Measurements from ENCODE around the gene TPPP3. TPM values are rescaled to one million over a fixed set of nuclear protein-coding genes. Genes with fewer than 3 reads are reported as not detected.

TPPP3 gene
- total and polyA plus RNA-seq, 2 donors (not counting 1 experiment from before 2014, with no cell fraction given), result 0.31 TPM; not detected in 1

DNA sequence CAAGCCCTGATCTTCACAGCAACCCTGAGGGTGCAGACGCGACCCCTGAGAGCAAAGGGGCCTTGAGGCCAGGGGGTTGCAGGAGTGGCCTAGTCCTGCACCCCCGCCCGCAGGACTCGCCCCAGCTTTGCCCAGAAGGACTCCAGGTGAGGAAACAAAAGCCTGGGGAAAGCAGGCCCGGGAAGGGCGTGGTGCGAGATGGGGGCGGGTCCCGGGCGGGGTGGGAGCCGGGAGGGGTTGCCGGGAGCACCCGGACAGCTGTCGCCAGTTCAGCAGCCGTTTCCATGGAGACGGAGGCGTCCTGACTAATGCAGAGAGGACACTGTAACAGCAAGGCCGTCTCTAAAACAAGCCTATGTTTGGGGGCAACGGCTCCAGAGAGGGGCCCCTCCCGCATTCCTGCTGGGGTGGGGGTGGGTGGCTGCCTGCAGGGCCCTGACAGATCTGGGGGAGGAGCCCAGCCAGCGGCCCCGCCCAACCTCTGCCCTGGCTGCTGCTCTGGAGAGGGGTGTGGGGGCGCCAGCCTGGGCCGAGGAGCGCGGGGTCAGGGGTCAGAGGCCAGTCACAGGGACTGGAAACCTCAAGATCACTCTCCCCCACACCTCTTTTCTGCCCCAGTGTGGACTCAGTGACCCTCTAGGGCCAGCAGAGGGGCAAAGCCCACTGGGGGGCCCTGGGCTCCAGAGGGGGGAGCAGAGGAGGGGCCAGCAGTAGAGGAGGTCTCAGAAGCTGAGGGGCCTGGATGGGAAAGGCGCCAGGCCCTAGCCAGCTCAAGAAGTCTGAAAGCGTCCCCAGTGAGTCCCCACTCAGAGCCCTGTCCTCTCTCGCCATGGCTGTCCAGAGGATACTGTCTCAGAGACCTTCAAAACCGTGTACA lies 3.1 kb upstream of the TPPP3 start:
- H2AFZ ChIP-seq (ENCODE audit: insufficient read depth, low read depth, low read length, poor library complexity, severe bottlenecking), result no peak overlapping the region
- CTCF ChIA-PET, result interaction anchor here (1.0 kb wide), 1 partner anchor 136 kb away, joined by 3 read pairs; no protein-coding TSS in a partner anchor
- POLR2A ChIA-PET, result interaction anchor here (0.6 kb wide), 1 partner anchor 38 kb away, joined by 5 read pairs; no protein-coding TSS in a partner anchor

More for the DNA sequence above, 3.1 kb upstream of the TPPP3 start:
- DNase-seq, result no peak
- H3K79me2 ChIP-seq (ENCODE audit: control insufficient read depth, insufficient read depth, low read length), result no peaks in the 10 kb centered on the region
- ATAC-seq (ENCODE audit: low read depth), result no peak
- no peak overlapping the region for H3K9ac ChIP-seq (ENCODE audit: low read length)
- H3K9me3 ChIP-seq (ENCODE audit: control extremely low read depth in 1 of 3, control insufficient read depth in 2 of 3, insufficient read depth in 1 of 3, low read length in 2 of 3), result peaks cover 0 to 18% (median 0%) of the 10 kb centered on the region in 3 donors
- no peaks in the 10 kb centered on the region for H4K20me1 ChIP-seq (ENCODE audit: control insufficient read depth, insufficient read depth, low read length, poor library complexity, severe bottlenecking)
- Mint-ChIP-seq H3K27ac (no peak overlapping the region), H3K9me3 (ENCODE audit: insufficient read depth) (no peaks in the 10 kb centered on the region), H3K4me3 (no peak overlapping the region), H3K4me1 (peaks cover 17% of the 10 kb centered on the region), H3K27me3 (peaks cover 27% of the 10 kb centered on the region)
- no peak overlapping the region for H3K27ac ChIP-seq (ENCODE audit: low read length in 2 of 2)
- peaks cover 0 to 55% (median 31%) of the 10 kb centered on the region in 4 experiments for H3K27me3 ChIP-seq (replicated peaks in 1 of 4; ENCODE audit: control extremely low read depth in 1 of 4, control insufficient read depth in 3 of 4, insufficient read depth in 4 of 4, low read length in 3 of 4)
- no peak overlapping the region for H3K4me3 ChIP-seq (ENCODE audit: control extremely low read depth in 1 of 5, extremely low read depth in 1 of 5, insufficient read depth in 1 of 5, low read depth in 2 of 5, low read length in 4 of 5)
- 77% methylated on average over 28 of the region's 31 CpGs for WGBS (ENCODE audit: insufficient coverage)
- TF ChIP-seq, protein P1, sequence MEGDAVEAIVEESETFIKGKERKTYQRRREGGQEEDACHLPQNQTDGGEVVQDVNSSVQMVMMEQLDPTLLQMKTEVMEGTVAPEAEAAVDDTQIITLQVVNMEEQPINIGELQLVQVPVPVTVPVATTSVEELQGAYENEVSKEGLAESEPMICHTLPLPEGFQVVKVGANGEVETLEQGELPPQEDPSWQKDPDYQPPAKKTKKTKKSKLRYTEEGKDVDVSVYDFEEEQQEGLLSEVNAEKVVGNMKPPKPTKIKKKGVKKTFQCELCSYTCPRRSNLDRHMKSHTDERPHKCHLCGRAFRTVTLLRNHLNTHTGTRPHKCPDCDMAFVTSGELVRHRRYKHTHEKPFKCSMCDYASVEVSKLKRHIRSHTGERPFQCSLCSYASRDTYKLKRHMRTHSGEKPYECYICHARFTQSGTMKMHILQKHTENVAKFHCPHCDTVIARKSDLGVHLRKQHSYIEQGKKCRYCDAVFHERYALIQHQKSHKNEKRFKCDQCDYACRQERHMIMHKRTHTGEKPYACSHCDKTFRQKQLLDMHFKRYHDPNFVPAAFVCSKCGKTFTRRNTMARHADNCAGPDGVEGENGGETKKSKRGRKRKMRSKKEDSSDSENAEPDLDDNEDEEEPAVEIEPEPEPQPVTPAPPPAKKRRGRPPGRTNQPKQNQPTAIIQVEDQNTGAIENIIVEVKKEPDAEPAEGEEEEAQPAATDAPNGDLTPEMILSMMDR (IDR thresholded peaks at IDR 0.05), result no peak
- no peak for TF ChIP-seq EZH2 (IDR thresholded peaks at IDR 0.05; ENCODE audit: borderline replicate concordance, insufficient read depth, low read depth, low read length, poor library complexity, severe bottlenecking)
- intact Hi-C loops (cut with micrococcal nuclease), result loop anchor here (10.0 kb wide), 1 partner anchor 52 kb away; no protein-coding TSS in a partner anchor
- H3K4me1 ChIP-seq (ENCODE audit: control insufficient read depth in 2 of 2, insufficient read depth in 2 of 2, low read length in 2 of 2), result peaks cover 28 to 30% of the 10 kb centered on the region in 2 donors
- no peaks in the 10 kb centered on the region for H3K36me3 ChIP-seq (replicated peaks in 1 of 2; ENCODE audit: control extremely low read depth in 1 of 2, control insufficient read depth in 1 of 2, extremely low read depth in 1 of 2, insufficient read depth in 2 of 2, low read length in 1 of 2)
- no peak overlapping the region for H3K4me2 ChIP-seq (replicated peaks; ENCODE audit: low read depth, low read length, poor library complexity, severe bottlenecking)

Data from B cell (primary cell).